RWPE2 (cell line): Measurements from ENCODE around the gene ITPK1.

Experiments used
- ATAC-seq: fragments of 200-7000 bp; cut with Tn5 transposase; 3 replicates; pipeline ENCODE4 v1.9.1; 2021; ENCODE audit warnings: low read depth
- DNase-seq: peaks from one replicate; pipeline ENCODE4 v3.0.0-alpha.2; 2020; ENCODE audit warnings: low spot score
- H3K27ac ChIP-seq: fragments of 450-650 bp; 2 replicates; pipeline ENCODE4 v1.5.1; 2017; ENCODE audit warnings: mild to moderate bottlenecking; ENCODE audit not compliant: poor library complexity, severe bottlenecking
- H3K27me3 ChIP-seq: fragments of 250-450 bp; sonication (Bioruptor Pico); 2 replicates; pipeline ENCODE4 v1.5.1; 2021; ENCODE audit warnings: mild to moderate bottlenecking, moderate library complexity; ENCODE audit not compliant: insufficient read depth, poor library complexity, severe bottlenecking
- H3K36me3 ChIP-seq: fragments of 250-450 bp; sonication (Bioruptor Pico); 2 replicates; pipeline ENCODE4 v1.5.1; 2020; ENCODE audit warnings: low read depth, mild to moderate bottlenecking, moderate library complexity
- H3K4me1 ChIP-seq: fragments of 250-450 bp; sonication (Bioruptor Pico); 2 replicates; pipeline ENCODE4 v1.5.1; 2021; ENCODE audit warnings: mild to moderate bottlenecking, moderate library complexity; ENCODE audit not compliant: insufficient read depth, poor library complexity, severe bottlenecking
- H3K4me3 ChIP-seq: fragments of 250-450 bp; sonication (Bioruptor Pico); 2 replicates; pipeline ENCODE4 v1.5.1; 2021; ENCODE audit warnings: mild to moderate bottlenecking, moderate library complexity; ENCODE audit not compliant: severe bottlenecking
- H3K9me3 ChIP-seq: fragments of 250-450 bp; sonication (Bioruptor Pico); 2 replicates; pipeline ENCODE4 v1.5.1; 2021; ENCODE audit warnings: mild to moderate bottlenecking, moderate library complexity; ENCODE audit not compliant: severe bottlenecking
- TF ChIP-seq, protein P1 (sequence below): fragments of 450-650 bp; IDR thresholded peaks from one replicate; pipeline ENCODE4 v1.5.1; 2017; ENCODE audit warnings: mild to moderate bottlenecking, moderate library complexity; ENCODE audit not compliant: poor library complexity, severe bottlenecking

The ITPK1 gene

DNA sequence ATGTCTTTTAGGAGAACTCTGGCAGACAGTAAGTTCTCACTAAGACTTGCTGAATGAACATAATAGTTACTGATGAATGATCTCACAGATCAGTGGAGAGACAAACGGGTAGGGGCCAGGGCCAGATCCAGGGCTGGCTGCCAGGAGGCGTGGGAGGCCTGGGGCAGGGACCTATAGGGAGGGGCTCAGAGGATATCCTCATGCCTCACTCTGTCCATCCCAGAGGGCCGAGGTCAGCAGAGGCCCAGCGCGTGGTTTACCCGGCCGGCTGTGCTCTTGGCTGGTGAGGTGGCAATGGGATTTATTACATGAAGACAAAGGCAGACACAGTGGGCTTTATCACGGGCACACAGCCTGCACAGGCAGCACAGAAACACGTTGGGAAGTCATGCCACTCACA, 107.3 kb downstream of the ITPK1 start:
- TF ChIP-seq, protein P1, sequence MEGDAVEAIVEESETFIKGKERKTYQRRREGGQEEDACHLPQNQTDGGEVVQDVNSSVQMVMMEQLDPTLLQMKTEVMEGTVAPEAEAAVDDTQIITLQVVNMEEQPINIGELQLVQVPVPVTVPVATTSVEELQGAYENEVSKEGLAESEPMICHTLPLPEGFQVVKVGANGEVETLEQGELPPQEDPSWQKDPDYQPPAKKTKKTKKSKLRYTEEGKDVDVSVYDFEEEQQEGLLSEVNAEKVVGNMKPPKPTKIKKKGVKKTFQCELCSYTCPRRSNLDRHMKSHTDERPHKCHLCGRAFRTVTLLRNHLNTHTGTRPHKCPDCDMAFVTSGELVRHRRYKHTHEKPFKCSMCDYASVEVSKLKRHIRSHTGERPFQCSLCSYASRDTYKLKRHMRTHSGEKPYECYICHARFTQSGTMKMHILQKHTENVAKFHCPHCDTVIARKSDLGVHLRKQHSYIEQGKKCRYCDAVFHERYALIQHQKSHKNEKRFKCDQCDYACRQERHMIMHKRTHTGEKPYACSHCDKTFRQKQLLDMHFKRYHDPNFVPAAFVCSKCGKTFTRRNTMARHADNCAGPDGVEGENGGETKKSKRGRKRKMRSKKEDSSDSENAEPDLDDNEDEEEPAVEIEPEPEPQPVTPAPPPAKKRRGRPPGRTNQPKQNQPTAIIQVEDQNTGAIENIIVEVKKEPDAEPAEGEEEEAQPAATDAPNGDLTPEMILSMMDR, result no peak
- Histone ChIP-seq H3K27me3 (no peaks in the 10 kb centered on the region), H3K4me1 (peaks cover 17% of the 10 kb centered on the region), H3K4me3 (no peak overlapping the region), H3K27ac (peak overlapping the region; percentile 27), H3K9me3 (no peaks in the 10 kb centered on the region), H3K36me3 (no peaks in the 10 kb centered on the region)
- no peak for DNase-seq
- ATAC-seq, result peak; percentile 54

GRCh38 chr14:93007225-93007997, 108.3 kb downstream of the ITPK1 start:
- TF ChIP-seq, protein P1, result no peak
- peak; percentile 87 for ATAC-seq
- Histone ChIP-seq H3K27ac (peak overlapping the region; percentile 27), H3K9me3 (no peaks in the 10 kb centered on the region), H3K4me3 (no peak overlapping the region), H3K36me3 (no peaks in the 10 kb centered on the region), H3K27me3 (no peaks in the 10 kb centered on the region), H3K4me1 (peaks cover 17% of the 10 kb centered on the region)
- no peak for DNase-seq

GRCh38 chr14:93006567-93007051, 109.1 kb downstream of the ITPK1 start:
- Histone ChIP-seq H3K4me1 (peaks cover 17% of the 10 kb centered on the region), H3K9me3 (no peaks in the 10 kb centered on the region), H3K36me3 (no peaks in the 10 kb centered on the region), H3K4me3 (no peak overlapping the region), H3K27ac (no peak overlapping the region), H3K27me3 (no peaks in the 10 kb centered on the region)
- no peak for ATAC-seq
- DNase-seq, result no peak
- TF ChIP-seq, protein P1, result no peak

GRCh38 chr14:93005838-93006237, 109.9 kb downstream of the ITPK1 start:
- DNase-seq, result no peak
- no peak for ATAC-seq
- Histone ChIP-seq H3K4me3 (no peak overlapping the region), H3K27me3 (no peaks in the 10 kb centered on the region), H3K36me3 (no peaks in the 10 kb centered on the region), H3K9me3 (no peaks in the 10 kb centered on the region), H3K27ac (no peak overlapping the region), H3K4me1 (peaks cover 17% of the 10 kb centered on the region)
- TF ChIP-seq, protein P1, result no peak
